ENCODE results near the gene COPE.

- TF ChIP-seq CTCF (IDR thresholded peaks at IDR 0.05) (peak; percentile 84), POLR2AphosphoS5 (IDR thresholded peaks at IDR 0.05; ENCODE audit: low read depth, low read length) (no peak)
These were observed 24.0 kb downstream of the COPE start for GRCh38 chr19:18895038-18895823.

Data from Panc1 (cell line).